Transverse colon (tissue), 4 donors: Measurements from ENCODE around the gene TAC4.

ENCODE experiments used
- EP300 ChIP-seq: sonication (generic); formaldehyde crosslinking; IDR thresholded peaks from one replicate; pipeline ENCODE4 v1.6.1; 2017; ENCODE audit warnings: antibody characterized with exemption, low read depth
- POLR2AphosphoS5 ChIP-seq, 3 donors: sonication (generic); formaldehyde crosslinking; IDR thresholded peaks; one replicate each; pipeline ENCODE4 v1.6.1; 2016; ENCODE audit warnings: antibody characterized with exemption in 3 of 3
- TF ChIP-seq, protein P1 (sequence below), 5 experiments: fragments of 200-600 bp in 3 of 5; fragments of 450-650 bp in 2 of 5; sonication (generic) in 3 of 5; IDR thresholded peaks; 1 replicate in 2 of 5; 2 replicates in 3 of 5; pipeline ENCODE4 v1.5.1; 2016 to 2017; ENCODE audit warnings: antibody characterized with exemption in 5 of 5, inconsistent platforms in 3 of 5, mild to moderate bottlenecking in 2 of 5, moderate library complexity in 1 of 5

DNA sequence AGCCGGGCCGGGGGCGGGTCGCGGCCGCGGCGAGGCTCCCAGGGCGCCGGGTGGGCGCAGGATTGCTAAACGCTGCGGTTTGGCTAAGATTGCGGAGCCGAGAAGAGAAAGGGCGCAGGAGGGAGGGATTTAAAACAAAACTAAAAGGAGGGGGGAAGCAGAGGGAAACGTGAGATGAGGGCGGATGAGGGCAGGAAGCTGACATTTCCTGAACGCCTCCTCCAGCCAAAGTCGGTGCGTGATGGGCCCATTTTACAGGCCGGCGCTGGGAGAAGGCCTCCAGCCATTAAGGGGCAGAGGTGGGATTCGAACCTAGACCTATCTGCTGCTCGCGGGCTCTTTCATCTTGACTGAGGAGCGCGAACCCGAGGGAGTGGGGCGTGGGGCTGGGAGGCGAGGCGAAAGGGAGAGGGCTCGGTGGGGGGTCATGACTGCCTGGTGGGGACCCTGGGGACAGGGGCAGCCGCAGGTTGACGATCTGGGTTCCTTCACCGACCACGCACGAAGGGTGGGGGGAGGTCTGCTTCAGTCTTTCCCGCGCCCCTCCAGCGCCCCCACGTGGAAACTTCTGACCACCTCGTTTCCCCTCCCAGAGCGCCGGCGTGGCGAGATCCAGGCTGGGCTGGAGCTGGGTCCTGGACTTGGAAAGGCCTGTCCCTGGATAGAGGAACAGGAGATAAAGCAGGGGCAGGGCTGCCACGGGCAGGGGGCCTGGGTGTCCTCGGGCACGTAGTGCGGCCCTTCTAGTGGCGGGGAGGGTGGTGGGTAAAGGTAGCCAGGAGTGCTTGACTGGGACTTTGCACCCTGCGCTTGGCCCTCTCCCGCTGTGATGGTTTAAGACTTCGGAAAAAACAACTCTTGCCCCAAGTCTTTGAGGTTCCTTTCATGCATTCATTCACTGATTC lies 3.8 kb upstream of the TAC4 start:
- TF ChIP-seq, protein P1, sequence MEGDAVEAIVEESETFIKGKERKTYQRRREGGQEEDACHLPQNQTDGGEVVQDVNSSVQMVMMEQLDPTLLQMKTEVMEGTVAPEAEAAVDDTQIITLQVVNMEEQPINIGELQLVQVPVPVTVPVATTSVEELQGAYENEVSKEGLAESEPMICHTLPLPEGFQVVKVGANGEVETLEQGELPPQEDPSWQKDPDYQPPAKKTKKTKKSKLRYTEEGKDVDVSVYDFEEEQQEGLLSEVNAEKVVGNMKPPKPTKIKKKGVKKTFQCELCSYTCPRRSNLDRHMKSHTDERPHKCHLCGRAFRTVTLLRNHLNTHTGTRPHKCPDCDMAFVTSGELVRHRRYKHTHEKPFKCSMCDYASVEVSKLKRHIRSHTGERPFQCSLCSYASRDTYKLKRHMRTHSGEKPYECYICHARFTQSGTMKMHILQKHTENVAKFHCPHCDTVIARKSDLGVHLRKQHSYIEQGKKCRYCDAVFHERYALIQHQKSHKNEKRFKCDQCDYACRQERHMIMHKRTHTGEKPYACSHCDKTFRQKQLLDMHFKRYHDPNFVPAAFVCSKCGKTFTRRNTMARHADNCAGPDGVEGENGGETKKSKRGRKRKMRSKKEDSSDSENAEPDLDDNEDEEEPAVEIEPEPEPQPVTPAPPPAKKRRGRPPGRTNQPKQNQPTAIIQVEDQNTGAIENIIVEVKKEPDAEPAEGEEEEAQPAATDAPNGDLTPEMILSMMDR (IDR thresholded peaks at IDR 0.05), result peak; percentile 46 to 62 (median 55)
- no peak for TF ChIP-seq POLR2AphosphoS5 (IDR thresholded peaks at IDR 0.05)
- no peak for TF ChIP-seq EP300
